Panc1 (cell line): ENCODE results near the gene CD96. TPM values are rescaled to one million over a fixed set of nuclear protein-coding genes. Genes with fewer than 3 reads are reported as not detected.

Experiments
- ATAC-seq: fragments of 200-7000 bp; cut with Tn5 transposase; 2 replicates; pipeline ENCODE4 v1.9.1; 2020; ENCODE audit warnings: mild to moderate bottlenecking, moderate library complexity
- BruUV-seq: library from RNA; stranded (reverse); fragments of 400-500 nt; replicated peaks from 2 replicates; lab custom pipeline; 2021; lab: Mats Ljungman, UMichigan
- CTCF ChIA-PET: fragments of 300-600 bp; sonication (Branson Sonifier 250); formaldehyde crosslinking; loops from one replicate; lab custom pipeline; 2022; ENCODE audit warnings: antibody characterized with exemption; lab: Charles Lee
- POLR2A ChIA-PET: fragments of 300-600 bp; sonication (Branson Sonifier 250); formaldehyde crosslinking; loops from one replicate; lab custom pipeline; 2022; ENCODE audit warnings: antibody characterized with exemption; lab: Charles Lee
- DNase-seq: peaks from one replicate; pipeline ENCODE4 v3.0.0-alpha.2; 2010; ENCODE audit warnings: low read depth, low spot score
- H3K27ac ChIP-seq: 2 replicates; pipeline ENCODE4 v1.5.1; 2011; ENCODE audit warnings: mild to moderate bottlenecking, low read length, inconsistent platforms
- H3K27me3 ChIP-seq: fragments of 200-500 bp; sonication (Bioruptor generic); 2 replicates; pipeline ENCODE4 v1.6.0; 2014; ENCODE audit warnings: low read length, inconsistent platforms; ENCODE audit not compliant: control insufficient read depth, insufficient read depth
- H3K36me3 ChIP-seq: fragments of 200-500 bp; sonication (Bioruptor generic); 2 replicates; pipeline ENCODE4 v1.5.1; 2014; ENCODE audit warnings: inconsistent platforms, mild to moderate bottlenecking, low read length, moderate library complexity; ENCODE audit not compliant: control insufficient read depth, insufficient read depth
- H3K4me1 ChIP-seq: 2 replicates; pipeline ENCODE4 v1.5.1; 2011; ENCODE audit warnings: inconsistent platforms, mild to moderate bottlenecking, low read length, moderate library complexity; ENCODE audit not compliant: control insufficient read depth, insufficient read depth
- H3K4me3 ChIP-seq, 2 experiments: 2 replicates each; pipeline ENCODE4 v1.5.1; 2011 to 2012; ENCODE audit warnings: low read depth in 2 of 2, low read length in 2 of 2, mild to moderate bottlenecking in 2 of 2, inconsistent platforms in 1 of 2, moderate library complexity in 1 of 2
- H3K9me3 ChIP-seq: fragments of 200-500 bp; sonication (Bioruptor generic); 2 replicates; pipeline ENCODE4 v1.5.1; 2014; ENCODE audit warnings: low read depth, mild to moderate bottlenecking, inconsistent platforms, low read length, moderate library complexity; ENCODE audit not compliant: control insufficient read depth, insufficient read depth
- CTCF ChIP-seq: fragments of 450-650 bp; IDR thresholded peaks from 2 replicates; pipeline ENCODE4 v1.5.1; 2017; ENCODE audit warnings: mild to moderate bottlenecking
- POLR2AphosphoS5 ChIP-seq: IDR thresholded peaks from 2 replicates; pipeline ENCODE4 v1.6.1; 2012; ENCODE audit warnings: mild to moderate bottlenecking, low read depth, low read length, moderate library complexity
- REST ChIP-seq, 2 experiments: IDR thresholded peaks; 2 replicates each; pipeline ENCODE4 v1.6.1; 2011 to 2012; ENCODE audit warnings: low read depth in 2 of 2, control low read depth in 1 of 2, low read length in 1 of 2, mild to moderate bottlenecking in 1 of 2, moderate library complexity in 1 of 2; ENCODE audit not compliant: insufficient read depth in 1 of 2
- SIN3A ChIP-seq: IDR thresholded peaks from 2 replicates; pipeline ENCODE4 v1.6.1; 2012; ENCODE audit warnings: low read depth, mild to moderate bottlenecking, low read length, moderate library complexity, borderline replicate concordance; ENCODE audit not compliant: insufficient read depth
- TCF7L2 ChIP-seq: IDR thresholded peaks from 2 replicates; pipeline ENCODE4 v1.6.1; 2011; ENCODE audit warnings: mild to moderate bottlenecking, low read depth, low read length, inconsistent platforms
- in situ Hi-C: cut with HindIII; loops from 2 replicates; pipeline ENCODE4 v1.10.0; 2016; ENCODE audit warnings: low sequenced_read_pairs, low pct_unique_long_range_greater_than_20kb
- intact Hi-C: fragments of 100-400 bp; cut with micrococcal nuclease; formaldehyde crosslinking; loops from one replicate; pipeline ENCODE4 v1.10.0; 2022; ENCODE audit not compliant: unreplicated experiment
- total RNA-seq: library from RNA; stranded (reverse); gene quantifications from one replicate; pipeline ENCODE4 v1.2.1, GENCODE V29; 2021; ENCODE audit not compliant: unreplicated experiment

CD96 gene
- total RNA-seq, 1 experiment from 2014 or later, result not detected

GRCh38 chr3:111577798-111578685 is 36.0 kb downstream of the CD96 start:
- DNase-seq, result no peak
- ChIA-PET POLR2A (no interaction called here), CTCF (interaction anchor here (1.0 to 1.6 kb wide), 2 partner anchors 91 to 113 kb away, joined by 4 to 5 read pairs; no protein-coding TSS in a partner anchor)
- TF ChIP-seq REST (IDR thresholded peaks at IDR 0.05; ENCODE audit: insufficient read depth in 1 of 2, low read depth in 2 of 2, low read length in 1 of 2) (no peak), CTCF (peak; percentile 30; the same call in 1 of the 2 replicates)
- intact Hi-C loops, result loop anchor here (10.0 kb wide), 1 partner anchor 117 kb away; no protein-coding TSS in a partner anchor
- Histone ChIP-seq H3K27ac (no peak overlapping the region), H3K36me3 (no peaks in the 10 kb centered on the region), H3K4me1 (no peaks in the 10 kb centered on the region), H3K9me3 (no peaks in the 10 kb centered on the region), H3K27me3 (no peaks in the 10 kb centered on the region), H3K4me3 (no peak overlapping the region)
- in situ Hi-C loops, result no loop called here
- BruUV-seq, result no TSS peak
- ATAC-seq, result peak; percentile 77

GRCh38 chr3:111578867-111579266 is 36.9 kb downstream of the CD96 start:
- in situ Hi-C loops, result no loop called here
- intact Hi-C loops, result loop anchor here (10.0 kb wide), 1 partner anchor 116 kb away; no protein-coding TSS in a partner anchor
- ChIA-PET CTCF (no interaction called here), POLR2A (no interaction called here)
- Histone ChIP-seq H3K4me1 (no peaks in the 10 kb centered on the region), H3K9me3 (no peaks in the 10 kb centered on the region), H3K27ac (no peak overlapping the region), H3K4me3 (no peak overlapping the region), H3K27me3 (no peaks in the 10 kb centered on the region), H3K36me3 (no peaks in the 10 kb centered on the region)
- no peak for DNase-seq
- no peak for TF ChIP-seq SIN3A
- no peak for TF ChIP-seq TCF7L2
- TF ChIP-seq CTCF, result no peak
- TF ChIP-seq POLR2AphosphoS5, result no peak
- no peak for TF ChIP-seq REST (IDR thresholded peaks at IDR 0.05; ENCODE audit: insufficient read depth in 1 of 2, low read depth in 2 of 2, low read length in 1 of 2)
- BruUV-seq, result no TSS peak
- no peak for ATAC-seq
